Measurements from ENCODE around the gene NYNRIN. TPM values are rescaled to one million over a fixed set of nuclear protein-coding genes. Genes with fewer than 3 reads are reported as not detected.
A peak's percentile ranks its signal among the peaks of the same experiment; 100 is the strongest.

The NYNRIN gene
- total and polyA plus RNA-seq, 2 donors (not counting 3 experiments of a cell fraction or from before 2014, with no cell fraction given), result 37.2 to 42.8 TPM

DNA sequence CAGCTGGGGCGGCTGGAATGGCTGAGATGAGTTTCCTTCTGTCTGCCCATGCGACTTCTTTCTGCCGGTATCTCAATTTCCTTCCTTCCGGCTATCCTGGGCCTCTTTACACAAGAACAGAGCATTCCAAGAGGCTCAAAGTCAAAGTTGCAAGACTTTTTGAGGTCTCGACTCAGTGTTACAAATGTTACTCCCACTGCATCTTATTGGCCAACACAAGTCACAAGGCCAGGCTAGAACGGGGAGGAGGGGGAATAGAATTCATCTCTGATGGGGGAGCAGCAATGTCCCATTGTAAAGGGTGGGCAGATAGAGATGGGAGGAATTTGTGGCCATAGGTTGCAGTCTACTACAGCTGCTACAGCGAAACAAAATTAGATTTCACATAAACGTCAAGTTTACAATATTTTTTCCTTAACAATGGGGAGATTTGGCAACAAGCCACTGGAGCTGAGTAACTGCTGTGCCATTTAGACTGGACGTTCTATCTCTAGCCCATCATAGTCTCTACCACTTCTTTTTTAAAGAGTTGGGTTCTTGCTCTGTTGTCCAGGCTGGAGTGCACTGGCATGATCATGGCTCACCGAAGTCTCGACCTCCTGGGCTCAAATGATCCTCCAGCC lies 9.5 kb upstream of the NYNRIN start:
- Histone ChIP-seq H3K27me3 (ENCODE audit: control insufficient read depth in 2 of 2, insufficient read depth in 2 of 2, low read length in 2 of 2) (peaks cover 0 to 11% of the 10 kb centered on the region in 2 experiments), H3K4me1 (ENCODE audit: control insufficient read depth, extremely low read depth, insufficient read depth, low read length) (peaks cover 23% of the 10 kb centered on the region), H3K9me3 (replicated peaks; ENCODE audit: control insufficient read depth, insufficient read depth, low read length) (no peaks in the 10 kb centered on the region), H3K4me2 (ENCODE audit: insufficient read depth, low read length) (no peak overlapping the region), H4K20me1 (replicated peaks; ENCODE audit: control insufficient read depth, extremely low read depth, insufficient read depth, low read length) (no peaks in the 10 kb centered on the region), H3K36me3 (ENCODE audit: control insufficient read depth in 2 of 2, extremely low read depth in 1 of 2, insufficient read depth in 2 of 2, low read length in 2 of 2) (no peaks in the 10 kb centered on the region), H3K4me3 (replicated peaks in 1 of 3; ENCODE audit: insufficient read depth in 1 of 3, low read depth in 1 of 3, low read length in 3 of 3) (no peak overlapping the region), H3K9ac (replicated peaks; ENCODE audit: extremely low read depth, insufficient read depth, low read length) (no peak overlapping the region), H3K79me2 (ENCODE audit: control insufficient read depth, insufficient read depth, low read length) (no peaks in the 10 kb centered on the region), H2AFZ (ENCODE audit: low read depth, low read length) (peak overlapping the region; percentile 16), H3K9me1 (replicated peaks; ENCODE audit: control insufficient read depth, extremely low read depth, insufficient read depth, low read length) (no peaks in the 10 kb centered on the region), H3K27ac (ENCODE audit: insufficient read depth, low read depth, low read length) (no peak overlapping the region)
- no TSS peak for BruUV-seq (replicated peaks)
- ChIA-PET POLR2A (interaction anchor here (0.6 kb wide), 1 partner anchor 1760 kb away, joined by 3 read pairs; no protein-coding TSS in a partner anchor), CTCF (interaction anchor here (0.9 to 2.8 kb wide), 8 partner anchors 10 to 56 kb away, joined by 3 to 11 read pairs (median 5); partner anchors contain the start of gene NYNRIN)
- peak; percentile 89 for FAIRE-seq
- DNase-seq (ENCODE audit: low read depth, low spot score), result peak; percentile 67
- TF ChIP-seq POLR2AphosphoS5 (IDR thresholded peaks at IDR 0.05; ENCODE audit: insufficient read depth, low read depth, low read length) (no peak), MYC (IDR thresholded peaks at IDR 0.05; ENCODE audit: low read depth, low read length) (no peak), JUN (IDR thresholded peaks at IDR 0.05; ENCODE audit: borderline replicate concordance, insufficient read depth, insufficient read length, low read depth) (no peak), GATA2 (IDR thresholded peaks at IDR 0.05; ENCODE audit: insufficient read depth, insufficient read length, low read depth, low read length) (no peak), FOS (IDR thresholded peaks at IDR 0.05; ENCODE audit: borderline replicate concordance, insufficient read depth, low read length) (no peak), POLR2A (IDR thresholded peaks at IDR 0.05; ENCODE audit: low read depth, low read length) (no peak), EZH2 (IDR thresholded peaks at IDR 0.05; ENCODE audit: borderline replicate concordance, low read depth, low read length, severe bottlenecking) (no peak), CTCF (IDR thresholded peaks at IDR 0.05; ENCODE audit: extremely low read depth in 1 of 2, insufficient read depth in 1 of 2, low read depth in 1 of 2, low read length in 2 of 2) (no peak)
- TF ChIP-seq, protein P1, sequence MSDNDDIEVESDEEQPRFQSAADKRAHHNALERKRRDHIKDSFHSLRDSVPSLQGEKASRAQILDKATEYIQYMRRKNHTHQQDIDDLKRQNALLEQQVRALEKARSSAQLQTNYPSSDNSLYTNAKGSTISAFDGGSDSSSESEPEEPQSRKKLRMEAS (IDR thresholded peaks at IDR 0.05; ENCODE audit: insufficient read depth, insufficient read length), result no peak
- intact Hi-C loops (cut with micrococcal nuclease) (loop anchor here (2.0 kb wide), 1 partner anchor 55 kb away; the partner anchor contains the start of gene ADCY4), dilution Hi-C loops (cut with MboI; ENCODE audit: extremely low pct_ligation_motif_present, low sequenced_read_pairs) (no loop called here)

Measured in endothelial cell of umbilical vein (primary cell).